PFSK-1 (cell line): ENCODE data around the gene HIGD1A.

Source experiments
- POLR2AphosphoS5 ChIP-seq: IDR thresholded peaks from 2 replicates; pipeline ENCODE4 v1.6.1; 2012; ENCODE audit warnings: low read depth, mild to moderate bottlenecking, control low read depth, low read length, moderate library complexity
- TF ChIP-seq, protein P1 (sequence below), 2 experiments: IDR thresholded peaks; 2 replicates each; pipeline versions ENCODE4 v1.6.1 to v1.8.0; 2011 to 2012; ENCODE audit warnings: low read depth in 2 of 2, low read length in 2 of 2, control low read depth in 1 of 2, inconsistent platforms in 1 of 2, mild to moderate bottlenecking in 1 of 2, moderate library complexity in 1 of 2; ENCODE audit not compliant: insufficient read depth in 1 of 2

DNA sequence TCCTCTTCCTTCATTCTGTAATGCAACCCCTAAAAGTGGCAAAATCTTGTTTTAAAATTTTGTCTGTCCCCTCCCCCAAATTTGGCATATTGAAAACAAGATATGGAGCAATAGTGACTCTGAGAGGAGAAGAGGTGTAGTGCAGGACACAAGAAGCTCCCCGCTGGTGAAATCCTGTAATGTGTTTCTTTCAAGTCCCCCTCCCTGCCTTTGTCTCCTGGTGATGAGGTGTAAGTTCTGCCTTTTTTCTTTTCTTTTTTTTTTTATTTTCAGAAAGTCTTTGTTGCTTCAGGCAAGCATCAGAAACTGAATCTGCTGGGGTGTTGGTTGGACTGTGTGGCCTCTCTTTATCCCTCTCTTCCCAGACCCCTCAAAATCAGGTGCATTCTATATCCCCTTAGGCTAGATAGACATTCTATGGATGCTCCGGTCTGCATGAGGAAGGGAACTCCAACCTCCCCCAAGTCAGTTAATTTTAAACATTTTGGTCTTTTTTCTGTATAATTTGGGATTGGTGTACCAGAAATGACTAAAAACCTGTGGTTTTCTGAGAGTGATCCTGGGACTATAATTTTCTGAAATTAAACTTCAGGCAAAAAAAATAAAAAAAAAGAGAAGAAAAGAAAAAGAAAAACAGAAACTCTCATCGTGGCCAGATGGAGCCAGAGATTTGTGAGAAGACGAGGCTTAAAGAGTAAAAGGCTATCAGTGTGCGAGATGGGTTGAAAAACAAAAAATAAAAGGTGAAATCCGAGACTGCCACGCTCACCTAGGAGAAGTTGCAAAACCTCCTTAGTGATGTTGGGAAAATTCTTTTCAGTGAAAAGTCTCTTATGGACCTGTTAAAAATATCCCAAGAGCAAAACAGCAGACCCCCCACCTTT is 26.4 kb upstream of the HIGD1A start:
- TF ChIP-seq POLR2AphosphoS5: no peak
- TF ChIP-seq, protein P1, sequence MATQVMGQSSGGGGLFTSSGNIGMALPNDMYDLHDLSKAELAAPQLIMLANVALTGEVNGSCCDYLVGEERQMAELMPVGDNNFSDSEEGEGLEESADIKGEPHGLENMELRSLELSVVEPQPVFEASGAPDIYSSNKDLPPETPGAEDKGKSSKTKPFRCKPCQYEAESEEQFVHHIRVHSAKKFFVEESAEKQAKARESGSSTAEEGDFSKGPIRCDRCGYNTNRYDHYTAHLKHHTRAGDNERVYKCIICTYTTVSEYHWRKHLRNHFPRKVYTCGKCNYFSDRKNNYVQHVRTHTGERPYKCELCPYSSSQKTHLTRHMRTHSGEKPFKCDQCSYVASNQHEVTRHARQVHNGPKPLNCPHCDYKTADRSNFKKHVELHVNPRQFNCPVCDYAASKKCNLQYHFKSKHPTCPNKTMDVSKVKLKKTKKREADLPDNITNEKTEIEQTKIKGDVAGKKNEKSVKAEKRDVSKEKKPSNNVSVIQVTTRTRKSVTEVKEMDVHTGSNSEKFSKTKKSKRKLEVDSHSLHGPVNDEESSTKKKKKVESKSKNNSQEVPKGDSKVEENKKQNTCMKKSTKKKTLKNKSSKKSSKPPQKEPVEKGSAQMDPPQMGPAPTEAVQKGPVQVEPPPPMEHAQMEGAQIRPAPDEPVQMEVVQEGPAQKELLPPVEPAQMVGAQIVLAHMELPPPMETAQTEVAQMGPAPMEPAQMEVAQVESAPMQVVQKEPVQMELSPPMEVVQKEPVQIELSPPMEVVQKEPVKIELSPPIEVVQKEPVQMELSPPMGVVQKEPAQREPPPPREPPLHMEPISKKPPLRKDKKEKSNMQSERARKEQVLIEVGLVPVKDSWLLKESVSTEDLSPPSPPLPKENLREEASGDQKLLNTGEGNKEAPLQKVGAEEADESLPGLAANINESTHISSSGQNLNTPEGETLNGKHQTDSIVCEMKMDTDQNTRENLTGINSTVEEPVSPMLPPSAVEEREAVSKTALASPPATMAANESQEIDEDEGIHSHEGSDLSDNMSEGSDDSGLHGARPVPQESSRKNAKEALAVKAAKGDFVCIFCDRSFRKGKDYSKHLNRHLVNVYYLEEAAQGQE (IDR thresholded peaks at IDR 0.05; ENCODE audit: insufficient read depth in 1 of 2, low read depth in 2 of 2, low read length in 2 of 2): no peak
